Activated naive CD4-positive, alpha-beta T cell treated with anti-CD3 and anti-CD28 coated beads, Interleukin-2, amount 50 U/mL, for 72 hours (primary cell): Measurements from ENCODE around the gene LY6G5B. TPM values are rescaled to one million over a fixed set of nuclear protein-coding genes. Genes with fewer than 3 reads are reported as not detected.
"Not testable (repeated sequence)": the region's sequence is repeated elsewhere in the genome, so short reads cannot be mapped to it uniquely, and the experiment has no call there.

ENCODE experiments used
- ATAC-seq, 2 donors: fragments of 150-1000 bp; cut with Tn5 transposase; 2 replicates each; pipeline ENCODE4 v1.10.0; 2021; ENCODE audit warnings: mild to moderate bottlenecking in 2 of 2, moderate library complexity in 2 of 2
- DNase-seq, 2 donors: peaks; one replicate each; pipeline ENCODE4 v3.0.0; 2021 to 2022; ENCODE audit warnings: low spot score in 2 of 2
- H3K27ac Mint-ChIP-seq, 2 donors: one replicate each; pipeline ENCODE4 v1.8.0; 2022; ENCODE audit warnings: mild to moderate bottlenecking in 2 of 2, mixed read lengths in 2 of 2
- H3K36me3 Mint-ChIP-seq, 2 donors: one replicate each; pipeline ENCODE4 v1.8.0; 2022; ENCODE audit warnings: mixed read lengths in 2 of 2
- H3K9me3 Mint-ChIP-seq, 2 donors: one replicate each; pipeline ENCODE4 v1.8.0; 2022; ENCODE audit warnings: mixed read lengths in 2 of 2
- total RNA-seq, 2 donors: library from RNA; stranded (reverse); gene quantifications; one replicate each; pipeline ENCODE4 v1.2.3, GENCODE V29; 2022

The LY6G5B gene
- total RNA-seq, 2 donors from 2014 or later, result 23.4 to 26.5 TPM

DNA sequence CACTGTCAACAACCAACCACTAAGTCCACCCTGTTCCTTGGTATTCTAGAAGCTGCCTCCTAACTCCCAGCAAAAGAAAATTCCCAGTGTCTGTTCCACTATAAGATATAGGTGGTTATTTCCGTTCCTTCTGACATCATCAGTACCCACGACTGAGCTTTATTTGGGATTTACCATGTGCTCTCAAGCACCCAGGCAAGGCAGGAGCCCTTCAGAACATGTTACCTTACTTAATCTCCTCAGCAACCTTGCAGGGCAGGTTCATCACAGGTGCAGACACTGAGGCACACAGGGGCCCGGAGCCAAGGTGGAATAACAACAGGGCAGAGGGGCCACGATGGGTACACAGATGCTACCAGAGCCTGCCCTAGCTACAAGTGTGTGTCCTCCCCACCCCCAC lies 22.6 kb downstream of the LY6G5B start:
- H3K9me3 Mint-ChIP-seq, result no peaks in the 10 kb centered on the region
- DNase-seq, result no peak
- ATAC-seq, result no peak
- H3K27ac Mint-ChIP-seq, result peak overlapping the region in 1 of 2 donors; percentile 67
- H3K36me3 Mint-ChIP-seq, result peaks cover 0 to 6% of the 10 kb centered on the region in 2 donors

GRCh38 chr6:31692886-31693285 lies 23.1 kb downstream of the LY6G5B start:
- peak overlapping the region; percentile 56 to 67 for H3K27ac Mint-ChIP-seq
- no peak for DNase-seq
- H3K36me3 Mint-ChIP-seq, result peaks cover 0 to 6% of the 10 kb centered on the region in 2 donors
- no peak for ATAC-seq
- no peaks in the 10 kb centered on the region for H3K9me3 Mint-ChIP-seq

DNA sequence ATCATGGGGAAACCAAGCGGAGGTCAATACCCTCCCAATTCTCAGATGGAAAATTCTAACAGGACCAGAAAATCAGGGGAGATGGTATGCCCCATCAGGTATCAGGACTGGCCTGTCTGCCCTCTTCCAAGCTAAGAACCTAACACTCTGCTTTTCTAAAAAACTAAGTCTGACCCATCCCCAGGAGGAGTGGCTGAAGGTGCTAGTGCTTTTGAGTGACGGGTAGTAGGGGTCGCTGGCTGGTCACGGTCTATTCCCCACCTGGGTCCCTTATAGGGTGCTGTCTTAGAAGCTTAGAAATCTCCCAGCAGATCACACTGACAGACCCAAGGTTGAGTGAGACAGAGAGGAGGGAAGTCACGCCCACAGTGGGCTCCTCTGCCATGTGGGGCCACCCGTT lies 23.8 kb downstream of the LY6G5B start:
- H3K9me3 Mint-ChIP-seq, result no peaks in the 10 kb centered on the region
- peak overlapping the region in 1 of 2 donors; percentile 56 for H3K27ac Mint-ChIP-seq
- no peak for ATAC-seq
- no peak for DNase-seq
- H3K36me3 Mint-ChIP-seq, result peaks cover 0 to 6% of the 10 kb centered on the region in 2 donors

- Mint-ChIP-seq H3K9me3 (no peaks in the 10 kb centered on the region), H3K27ac (peak overlapping the region; percentile 10 to 43), H3K36me3 (peaks cover 6 to 11% of the 10 kb centered on the region in 2 donors)
- ATAC-seq, result peak in 1 of 2 donors; percentile 45
- no peak for DNase-seq
Measured at GRCh38 chr6:31697555-31697954, 27.8 kb downstream of the LY6G5B start.

DNA sequence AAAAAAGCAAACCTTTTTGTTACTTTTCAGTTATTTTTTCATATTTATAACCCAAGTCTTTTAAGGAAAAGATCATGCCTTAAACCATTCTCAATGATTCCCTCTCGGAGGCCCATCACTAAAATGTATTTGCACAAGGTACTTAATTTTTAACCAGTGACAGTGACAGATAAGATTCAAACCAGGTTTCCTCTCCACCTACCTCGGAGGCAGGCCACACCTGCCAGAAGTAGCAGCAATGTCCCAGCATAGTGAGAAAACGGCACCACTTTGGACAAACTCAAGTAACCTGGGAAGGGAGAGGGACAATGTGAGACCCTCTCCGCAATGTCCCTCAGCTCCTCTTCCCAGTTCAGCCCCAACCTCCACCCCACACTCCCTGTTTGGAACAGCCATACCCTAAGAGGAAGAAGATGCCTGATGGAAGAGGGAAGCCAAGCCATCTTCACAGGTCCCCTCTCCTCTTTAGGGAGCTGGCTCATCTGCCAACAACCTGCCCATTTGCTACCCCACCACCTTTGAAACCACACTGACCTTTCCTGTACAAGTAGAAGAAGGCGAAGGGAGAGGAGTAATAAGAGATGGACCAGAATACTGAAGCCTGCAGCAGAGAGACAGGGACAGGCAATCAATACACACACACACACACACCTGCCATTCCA lies 31.1 kb downstream of the LY6G5B start:
- ATAC-seq, result no peak
- Mint-ChIP-seq H3K36me3 (peaks cover 14% of the 10 kb centered on the region in 2 donors), H3K27ac (no peak overlapping the region), H3K9me3 (no peaks in the 10 kb centered on the region)
- DNase-seq, result no peak

- Mint-ChIP-seq H3K36me3 (peaks cover 14% of the 10 kb centered on the region in 2 donors), H3K27ac (peak overlapping the region; percentile 94 to 98), H3K9me3 (no peaks in the 10 kb centered on the region)
- ATAC-seq (no peak), DNase-seq (no peak)
Measured at GRCh38 chr6:31701666-31702404, 32.1 kb downstream of the LY6G5B start.

DNA sequence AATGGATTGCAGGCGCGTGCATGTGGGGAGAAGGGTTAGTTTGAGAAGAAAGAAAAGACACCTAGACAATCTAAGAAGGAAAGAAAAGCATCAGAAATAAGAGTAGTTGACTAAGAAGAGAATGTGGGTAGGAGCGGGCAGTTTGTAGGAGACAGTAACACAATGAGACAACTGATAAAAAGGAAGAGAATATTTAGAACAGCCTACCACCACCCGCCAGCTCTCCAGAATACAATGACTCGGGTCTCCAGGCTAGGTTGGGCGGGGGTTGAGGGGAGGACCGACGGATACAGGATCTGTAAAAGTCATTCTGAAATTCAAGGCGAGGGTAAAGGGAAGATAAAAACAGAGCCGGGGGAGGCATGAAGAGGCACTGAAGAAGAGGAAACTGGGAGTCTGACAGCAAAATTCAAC lies 32.6 kb downstream of the LY6G5B start:
- Mint-ChIP-seq H3K36me3 (peaks cover 14% of the 10 kb centered on the region in 2 donors), H3K27ac (peak overlapping the region; percentile 94 to 98), H3K9me3 (no peaks in the 10 kb centered on the region)
- ATAC-seq, result peak; percentile 28 to 52
- peak in 1 of 2 donors; percentile 30 for DNase-seq

GRCh38 chr6:31702819-31703716 lies 33.3 kb downstream of the LY6G5B start, which contains the start of gene ABHD16A:
ABHD16A (minus strand) TSS chr6:31703324; CDS start chr6:31703281, 43 bp downstream.
- peak; percentile 96 to 97 for ATAC-seq
- no peaks in the 10 kb centered on the region for H3K9me3 Mint-ChIP-seq
- H3K36me3 Mint-ChIP-seq, result peaks cover 14% of the 10 kb centered on the region in 2 donors
- DNase-seq, result peak; percentile 94 to 96
- H3K27ac Mint-ChIP-seq, result peak within 1 kb of the TSS; percentile 94 to 98

- Mint-ChIP-seq H3K36me3 (peaks cover 14% of the 10 kb centered on the region in 2 donors), H3K27ac (no peak overlapping the region), H3K9me3 (no peaks in the 10 kb centered on the region)
- no peak for ATAC-seq
- DNase-seq, result no peak
Measured at GRCh38 chr6:31705931-31706330, 36.2 kb downstream of the LY6G5B start.

DNA sequence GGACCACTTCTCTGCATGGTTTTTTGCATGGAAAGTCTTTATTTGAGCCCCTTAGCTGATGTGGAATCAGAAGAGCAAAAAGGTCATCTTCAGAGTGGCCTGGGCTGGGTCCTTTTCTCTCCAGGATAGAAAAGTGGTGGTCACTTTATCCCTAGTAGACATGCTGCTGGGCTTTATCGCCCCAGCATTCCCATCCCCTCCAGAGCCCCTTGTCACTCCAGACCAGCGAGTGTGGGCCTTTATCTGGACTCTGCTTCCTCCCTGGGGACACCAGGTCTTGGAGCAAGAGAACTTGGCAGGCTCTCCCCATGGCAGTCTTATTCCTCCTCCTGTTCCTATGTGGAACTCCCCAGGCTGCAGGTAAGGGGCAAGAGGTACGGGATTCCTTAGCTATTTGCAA lies 36.8 kb downstream of the LY6G5B start, which contains the start of gene LY6G6F:
LY6G6F (plus strand) TSS at position 268 of the 400 bp plus-strand sequence; CDS start at position 309, 41 bp downstream.
- no peak for ATAC-seq

DNA sequence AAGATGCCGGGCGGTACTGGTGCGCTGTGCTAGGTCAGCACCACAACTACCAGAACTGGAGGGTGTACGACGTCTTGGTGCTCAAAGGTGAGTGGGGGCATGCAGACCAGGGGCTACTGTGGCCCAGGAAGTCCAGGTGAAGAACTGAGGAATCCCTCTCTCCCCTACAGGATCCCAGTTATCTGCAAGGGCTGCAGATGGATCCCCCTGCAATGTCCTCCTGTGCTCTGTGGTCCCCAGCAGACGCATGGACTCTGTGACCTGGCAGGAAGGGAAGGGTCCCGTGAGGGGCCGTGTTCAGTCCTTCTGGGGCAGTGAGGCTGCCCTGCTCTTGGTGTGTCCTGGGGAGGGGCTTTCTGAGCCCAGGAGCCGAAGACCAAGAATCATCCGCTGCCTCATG lies 37.9 kb downstream of the LY6G5B start:
- DNase-seq (no peak), ATAC-seq (no peak)
- Mint-ChIP-seq H3K27ac (peak overlapping the region in 1 of 2 donors; percentile 22), H3K36me3 (peaks cover 6% of the 10 kb centered on the region in 2 donors), H3K9me3 (no peaks in the 10 kb centered on the region)

More for the DNA sequence above, 36.8 kb downstream of the LY6G5B start, which contains the start of gene LY6G6F:
- Mint-ChIP-seq H3K36me3 (peaks cover 14% of the 10 kb centered on the region in 2 donors), H3K9me3 (no peaks in the 10 kb centered on the region), H3K27ac (peak within 1 kb of the TSS; percentile 14 to 22)
- DNase-seq, result no peak

DNA sequence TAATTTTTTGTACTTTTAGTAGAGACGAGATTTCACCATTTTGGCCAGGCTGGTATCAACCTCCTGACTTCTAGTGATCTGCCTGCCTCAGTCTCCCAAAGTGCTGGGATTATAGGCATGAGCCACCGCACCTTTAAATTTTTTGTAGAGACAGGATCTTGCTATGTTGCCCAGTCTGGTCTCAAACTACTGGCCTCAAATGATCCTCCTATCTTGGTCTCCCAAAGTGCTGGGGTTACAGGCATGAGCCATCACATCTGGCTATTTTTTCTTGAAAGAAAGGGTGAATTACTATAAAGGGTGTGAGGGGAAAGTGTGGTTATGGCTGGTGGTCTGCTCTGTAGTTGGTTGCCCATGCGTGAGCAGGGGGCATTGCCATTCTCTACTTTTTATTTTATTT lies 38.4 kb downstream of the LY6G5B start:
- Mint-ChIP-seq H3K9me3 (no peaks in the 10 kb centered on the region), H3K27ac (no peak overlapping the region), H3K36me3 (peaks cover 3 to 4% of the 10 kb centered on the region in 2 donors)
- DNase-seq (no peak), ATAC-seq (no peak)

DNA sequence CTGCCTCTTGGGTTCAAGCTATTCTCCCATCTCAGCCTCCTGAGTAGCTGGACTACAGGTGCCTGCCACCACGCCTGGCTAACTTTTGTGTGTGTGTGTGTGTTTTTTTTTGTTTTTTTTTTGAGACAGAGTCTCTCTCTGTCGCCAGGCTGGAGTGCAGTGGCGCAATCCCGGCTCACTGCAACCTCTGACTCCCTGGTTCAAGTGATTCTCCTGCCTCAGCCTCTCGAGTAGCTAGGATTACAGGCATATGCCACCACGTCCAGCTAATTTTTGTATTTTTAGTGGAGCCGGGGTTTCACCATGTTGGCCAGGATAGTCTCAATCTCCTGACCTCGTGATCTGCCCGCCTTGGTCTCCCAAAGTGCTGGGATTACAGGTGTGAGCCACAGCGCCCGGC lies 39.4 kb downstream of the LY6G5B start:
- not testable (repeated sequence) for H3K36me3 Mint-ChIP-seq, ATAC-seq, DNase-seq

DNA sequence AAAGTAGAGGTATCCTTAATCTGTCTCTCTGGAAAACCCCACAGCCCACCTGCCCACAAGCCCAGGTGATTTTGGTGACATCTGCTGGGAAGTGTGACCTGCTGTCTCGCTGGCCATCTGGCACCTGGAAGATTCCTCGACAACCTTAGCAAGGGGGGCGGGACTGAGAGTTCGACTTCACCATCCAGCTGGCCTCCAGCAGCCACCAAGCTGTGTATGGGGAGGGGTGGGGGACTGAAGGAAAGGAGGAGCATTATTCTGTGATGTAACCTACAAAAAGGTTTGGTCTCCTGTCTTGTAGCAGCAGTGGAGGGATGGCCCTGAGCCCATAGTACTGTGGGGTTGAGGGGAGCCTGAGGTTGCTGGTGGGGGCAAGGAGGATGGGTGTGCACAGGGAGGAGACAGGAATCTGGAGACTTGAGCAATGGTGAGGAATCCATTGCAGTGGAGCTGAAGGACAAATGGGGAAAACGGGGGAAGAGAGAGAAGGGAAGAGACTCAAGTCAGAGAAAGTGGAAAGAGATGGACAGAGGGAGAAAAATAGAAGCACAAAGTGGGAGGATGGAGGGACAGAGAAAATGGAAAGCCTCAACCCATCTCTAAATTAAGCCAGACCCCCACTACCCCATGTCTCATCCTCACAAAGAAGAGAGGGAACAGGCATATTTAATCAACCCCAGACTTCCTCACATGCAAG lies 40.9 kb downstream of the LY6G5B start:
- no peak for DNase-seq
- ATAC-seq, result no peak
- Mint-ChIP-seq H3K27ac (peak overlapping the region in 1 of 2 donors; percentile 19), H3K36me3 (no peaks in the 10 kb centered on the region), H3K9me3 (no peaks in the 10 kb centered on the region)

More for the DNA sequence above, 39.4 kb downstream of the LY6G5B start:
- not testable (repeated sequence) for H3K27ac Mint-ChIP-seq, H3K9me3 Mint-ChIP-seq

GRCh38 chr6:31711233-31711632 lies 41.5 kb downstream of the LY6G5B start:
- Mint-ChIP-seq H3K36me3 (no peaks in the 10 kb centered on the region), H3K27ac (peak overlapping the region; percentile 19 to 80), H3K9me3 (no peaks in the 10 kb centered on the region)
- ATAC-seq, result peak in 1 of 2 donors; percentile 9
- no peak for DNase-seq

- DNase-seq, result no peak
- Mint-ChIP-seq H3K9me3 (no peaks in the 10 kb centered on the region), H3K27ac (no peak overlapping the region), H3K36me3 (no peaks in the 10 kb centered on the region)
- peak in 1 of 2 donors; percentile 45 for ATAC-seq
Measured at GRCh38 chr6:31712296-31712695, 42.5 kb downstream of the LY6G5B start.
